H9 (cell line): ENCODE data around the gene TSPEAR. TPM values are rescaled to one million over a fixed set of nuclear protein-coding genes. Genes with fewer than 3 reads are reported as not detected.

Experiments used
- DNase-seq: peaks from one replicate; pipeline ENCODE4 v3.0.0-alpha.2; 2017
- H2AFZ ChIP-seq: one replicate; pipeline ENCODE4 v1.6.1; 2013; ENCODE audit warnings: mild to moderate bottlenecking, low read length, control low read depth, moderate library complexity
- H2AK5ac ChIP-seq: 2 replicates; pipeline ENCODE4 v1.6.1; 2013; ENCODE audit warnings: low read length, control low read depth, mixed read lengths; ENCODE audit not compliant: insufficient read length
- H2BK120ac ChIP-seq: one replicate; pipeline ENCODE4 v1.6.1; 2013; ENCODE audit warnings: low read depth, mild to moderate bottlenecking, low read length, control low read depth, inconsistent platforms; ENCODE audit not compliant: poor library complexity, severe bottlenecking
- H2BK12ac ChIP-seq: 2 replicates; pipeline ENCODE4 v1.6.1; 2013; ENCODE audit warnings: low read length, control low read depth, mixed read lengths, low read depth; ENCODE audit not compliant: insufficient read length
- H2BK15ac ChIP-seq: 2 replicates; pipeline ENCODE4 v1.6.1; 2013; ENCODE audit warnings: low read depth, low read length, control low read depth
- H2BK20ac ChIP-seq: one replicate; pipeline ENCODE4 v1.6.1; 2013; ENCODE audit warnings: low read depth, mild to moderate bottlenecking, low read length, control low read depth, inconsistent platforms; ENCODE audit not compliant: poor library complexity, severe bottlenecking
- H2BK5ac ChIP-seq: 2 replicates; pipeline ENCODE4 v1.6.1; 2013; ENCODE audit warnings: low read length, control low read depth, mixed read lengths; ENCODE audit not compliant: insufficient read length
- H3K14ac ChIP-seq: 2 replicates; pipeline ENCODE4 v1.6.1; 2013; ENCODE audit warnings: low read length, control low read depth; ENCODE audit not compliant: insufficient read depth
- H3K18ac ChIP-seq: 2 replicates; pipeline ENCODE4 v1.6.1; 2013; ENCODE audit warnings: low read depth, mild to moderate bottlenecking, mixed read lengths, low read length, control low read depth; ENCODE audit not compliant: insufficient read length
- H3K23ac ChIP-seq: 2 replicates; pipeline ENCODE4 v1.6.1; 2013; ENCODE audit warnings: low read length, control low read depth, mixed read lengths, low read depth; ENCODE audit not compliant: insufficient read length
- H3K23me2 ChIP-seq: 2 replicates; pipeline ENCODE4 v1.6.1; 2013; ENCODE audit warnings: low read depth, mild to moderate bottlenecking, mixed read lengths, low read length, control low read depth; ENCODE audit not compliant: insufficient read length, poor library complexity, severe bottlenecking
- H3K27ac ChIP-seq: 2 replicates; pipeline ENCODE4 v1.5.1; 2013; ENCODE audit warnings: low read length, control low read depth, mixed read lengths, low read depth; ENCODE audit not compliant: insufficient read length
- H3K27me3 ChIP-seq: 2 replicates; pipeline ENCODE4 v1.6.1; 2013; ENCODE audit warnings: low read length, control low read depth, inconsistent platforms; ENCODE audit not compliant: insufficient read depth
- H3K4ac ChIP-seq: 2 replicates; pipeline ENCODE4 v1.6.1; 2013; ENCODE audit warnings: low read depth, mild to moderate bottlenecking, control low read depth, inconsistent platforms, low read length, moderate library complexity
- H3K4me1 ChIP-seq: 2 replicates; pipeline ENCODE4 v1.6.1; 2013; ENCODE audit warnings: low read length, control low read depth, inconsistent platforms; ENCODE audit not compliant: insufficient read depth
- H3K4me2 ChIP-seq: 2 replicates; pipeline ENCODE4 v1.6.1; 2013; ENCODE audit warnings: low read length, control low read depth, mixed read lengths; ENCODE audit not compliant: insufficient read length, insufficient read depth
- H3K56ac ChIP-seq: 2 replicates; pipeline ENCODE4 v1.6.1; 2013; ENCODE audit warnings: low read depth, mild to moderate bottlenecking, mixed read lengths, low read length, control low read depth; ENCODE audit not compliant: insufficient read length
- H3K79me1 ChIP-seq: 2 replicates; pipeline ENCODE4 v1.6.1; 2013; ENCODE audit warnings: low read depth, mild to moderate bottlenecking, moderate library complexity, low read length, control low read depth, inconsistent platforms; ENCODE audit not compliant: insufficient read depth, poor library complexity, severe bottlenecking
- H3K79me2 ChIP-seq: 2 replicates; pipeline ENCODE4 v1.6.1; 2013; ENCODE audit warnings: low read length, control low read depth, inconsistent platforms; ENCODE audit not compliant: insufficient read depth
- H3K9ac ChIP-seq: 2 replicates; pipeline ENCODE4 v1.6.1; 2013; ENCODE audit warnings: low read length, control low read depth, mixed read lengths; ENCODE audit not compliant: insufficient read length; ENCODE audit errors: extremely low read depth
- H3K9me3 ChIP-seq: one replicate; pipeline ENCODE4 v1.6.1; 2013; ENCODE audit warnings: low read depth, low read length, inconsistent platforms; ENCODE audit not compliant: control insufficient read depth
- H3T11ph ChIP-seq: one replicate; pipeline ENCODE4 v1.6.1; 2013; ENCODE audit warnings: mild to moderate bottlenecking, low read length, control low read depth, inconsistent platforms
- H4K20me1 ChIP-seq: one replicate; pipeline ENCODE4 v1.6.1; 2013; ENCODE audit not compliant: control insufficient read depth, insufficient read length, insufficient read depth
- H4K5ac ChIP-seq: 2 replicates; pipeline ENCODE4 v1.6.1; 2013; ENCODE audit warnings: low read depth, mild to moderate bottlenecking, mixed read lengths, low read length, control low read depth; ENCODE audit not compliant: insufficient read length
- H4K8ac ChIP-seq: replicated peaks from 2 replicates; pipeline ENCODE4 v1.6.1; 2013; ENCODE audit warnings: low read length, control low read depth, mixed read lengths, low read depth; ENCODE audit not compliant: insufficient read length
- H4K91ac ChIP-seq: 2 replicates; pipeline ENCODE4 v1.6.1; 2013; ENCODE audit warnings: low read depth, mild to moderate bottlenecking, moderate library complexity, mixed read lengths, low read length, control low read depth; ENCODE audit not compliant: insufficient read length
- H3K27ac Mint-ChIP-seq, 3 experiments: 2 replicates in 2 of 3; 3 replicates in 1 of 3; pipeline ENCODE4 v1.8.0; 2020 to 2021; ENCODE audit warnings: mixed read lengths in 3 of 3, mild to moderate bottlenecking in 1 of 3, moderate library complexity in 1 of 3
- H3K27me3 Mint-ChIP-seq: 2 replicates; pipeline ENCODE4 v1.8.0; 2021; ENCODE audit warnings: low read depth, mild to moderate bottlenecking, moderate library complexity, mixed read lengths
- H3K36me3 Mint-ChIP-seq, 3 experiments: 2 replicates in 2 of 3; 3 replicates in 1 of 3; pipeline ENCODE4 v1.8.0; 2020 to 2021; ENCODE audit warnings: low read depth in 3 of 3, mixed read lengths in 3 of 3; ENCODE audit not compliant: insufficient read depth in 1 of 3
- H3K4me1 Mint-ChIP-seq, 2 experiments: 2 replicates each; pipeline ENCODE4 v1.8.0; 2020; ENCODE audit warnings: mixed read lengths in 2 of 2
- H3K4me3 Mint-ChIP-seq, 2 experiments: 2 replicates in 1 of 2; 3 replicates in 1 of 2; pipeline ENCODE4 v1.8.0; 2020 to 2021; ENCODE audit warnings: mild to moderate bottlenecking in 2 of 2, mixed read lengths in 2 of 2, moderate library complexity in 1 of 2
- H3K9me3 Mint-ChIP-seq, 2 experiments: 2 replicates in 1 of 2; 3 replicates in 1 of 2; pipeline ENCODE4 v1.8.0; 2020; ENCODE audit warnings: mild to moderate bottlenecking in 2 of 2, mixed read lengths in 2 of 2, moderate library complexity in 1 of 2
- WGBS: extraction: QIAGEN DNeasy Blood & Tissue Kit; methylation state at CpG from one replicate; pipeline ENCODE4 v1.1.7; 2013; ENCODE audit warnings: missing lambda C conversion rate, low lambda C conversion rate, mixed read lengths; ENCODE audit not compliant: insufficient read length; ENCODE audit errors: extremely low coverage; 5-methylcytosine and 5-hydroxymethylcytosine counted together
- total RNA-seq: library from RNA; stranded (reverse); gene quantifications from 2 replicates; pipeline ENCODE4 v1.2.1, GENCODE V29; 2021
- TF ChIP-seq, protein P1 (sequence below): fragments of 200-600 bp; sonication (generic); conservative IDR thresholded peaks from 3 replicates; pipeline ENCODE4 v1.8.0; 2021; ENCODE audit warnings: antibody characterized with exemption, mild to moderate bottlenecking

Gene TSPEAR
- total RNA-seq, 1 experiment from 2014 or later, result 1.3 TPM

DNA sequence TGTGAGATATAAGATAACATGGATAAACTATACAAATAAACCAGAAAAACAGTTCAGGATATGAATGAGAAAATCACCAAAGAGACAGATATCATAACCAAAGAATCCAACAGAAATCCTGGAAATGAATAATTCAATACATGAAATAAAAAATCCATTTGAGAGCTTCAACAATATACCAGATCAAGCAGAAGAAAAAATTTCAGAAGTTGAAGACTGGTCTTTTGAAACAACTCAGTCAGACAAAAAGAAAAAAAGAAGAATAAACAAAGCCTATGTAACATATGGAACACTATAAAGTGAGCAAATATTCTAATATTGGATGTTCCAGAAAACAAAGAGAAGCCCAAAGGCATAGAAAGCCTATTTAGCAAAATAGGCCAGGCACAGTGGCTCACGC, 39.5 kb downstream of the TSPEAR start:
- Mint-ChIP-seq H3K36me3 (peaks cover 12 to 43% (median 17%) of the 10 kb centered on the region in 3 experiments), H3K27me3 (peaks cover 9% of the 10 kb centered on the region), H3K4me1 (no peaks in the 10 kb centered on the region; a peak in 1 of 4 replicates), H3K27ac (no peak overlapping the region), H3K4me3 (no peak overlapping the region), H3K9me3 (peaks cover 38 to 51% of the 10 kb centered on the region in 2 experiments)
- Histone ChIP-seq H2AK5ac (no peak overlapping the region), H3K56ac (no peak overlapping the region), H3K4ac (no peak overlapping the region), H2BK5ac (no peak overlapping the region), H3K4me2 (no peak overlapping the region), H2BK120ac (no peak overlapping the region), H2BK15ac (no peak overlapping the region), H3K4me1 (no peaks in the 10 kb centered on the region), H3K9ac (no peak overlapping the region), H3K79me2 (no peaks in the 10 kb centered on the region), H3K14ac (no peak overlapping the region), H2AFZ (no peak overlapping the region), H2BK12ac (no peak overlapping the region), H3K9me3 (no peaks in the 10 kb centered on the region), H3K27me3 (no peaks in the 10 kb centered on the region), H3K23me2 (no peaks in the 10 kb centered on the region), H4K8ac (no peak overlapping the region), H3K18ac (no peak overlapping the region), H3K23ac (no peak overlapping the region), H4K20me1 (no peaks in the 10 kb centered on the region), H3K27ac (no peak overlapping the region), H3K79me1 (no peaks in the 10 kb centered on the region), H2BK20ac (no peak overlapping the region), H4K91ac (no peak overlapping the region), H4K5ac (no peak overlapping the region), H3T11ph (no peak overlapping the region)
- DNase-seq, result no peak
- TF ChIP-seq, protein P1, sequence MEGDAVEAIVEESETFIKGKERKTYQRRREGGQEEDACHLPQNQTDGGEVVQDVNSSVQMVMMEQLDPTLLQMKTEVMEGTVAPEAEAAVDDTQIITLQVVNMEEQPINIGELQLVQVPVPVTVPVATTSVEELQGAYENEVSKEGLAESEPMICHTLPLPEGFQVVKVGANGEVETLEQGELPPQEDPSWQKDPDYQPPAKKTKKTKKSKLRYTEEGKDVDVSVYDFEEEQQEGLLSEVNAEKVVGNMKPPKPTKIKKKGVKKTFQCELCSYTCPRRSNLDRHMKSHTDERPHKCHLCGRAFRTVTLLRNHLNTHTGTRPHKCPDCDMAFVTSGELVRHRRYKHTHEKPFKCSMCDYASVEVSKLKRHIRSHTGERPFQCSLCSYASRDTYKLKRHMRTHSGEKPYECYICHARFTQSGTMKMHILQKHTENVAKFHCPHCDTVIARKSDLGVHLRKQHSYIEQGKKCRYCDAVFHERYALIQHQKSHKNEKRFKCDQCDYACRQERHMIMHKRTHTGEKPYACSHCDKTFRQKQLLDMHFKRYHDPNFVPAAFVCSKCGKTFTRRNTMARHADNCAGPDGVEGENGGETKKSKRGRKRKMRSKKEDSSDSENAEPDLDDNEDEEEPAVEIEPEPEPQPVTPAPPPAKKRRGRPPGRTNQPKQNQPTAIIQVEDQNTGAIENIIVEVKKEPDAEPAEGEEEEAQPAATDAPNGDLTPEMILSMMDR, result no peak
- no CpG with 5 or more reads among the region's 1 CpG for WGBS
